ENCODE results near the gene TM4SF1. TPM values are rescaled to one million over a fixed set of nuclear protein-coding genes. Genes with fewer than 3 reads are reported as not detected.

Gene TM4SF1
- total RNA-seq (ENCODE audit: unreplicated experiment) = not detected
- long read RNA-seq = 0 reads

GRCh38 chr3:149377408-149378364 lies at the start of gene TM4SF1:
TM4SF1 (minus strand) TSS chr3:149377649; CDS start chr3:149377547, 102 bp downstream.
- no peak within 1 kb of the TSS for H3K4me3 Mint-ChIP-seq (ENCODE audit: unreplicated experiment)
- no peak for TF ChIP-seq CTCF (IDR thresholded peaks at IDR 0.05; ENCODE audit: partially characterized antibody, unreplicated experiment)
- peaks cover 14% of the 10 kb centered on the region for H3K9me3 Mint-ChIP-seq (ENCODE audit: unreplicated experiment)
- H3K4me1 Mint-ChIP-seq (ENCODE audit: low read depth, unreplicated experiment) = no peaks in the 10 kb centered on the region
- H3K27me3 Mint-ChIP-seq (ENCODE audit: unreplicated experiment) = peaks cover 4% of the 10 kb centered on the region
- DNase-seq = no peak
- peaks cover 7% of the 10 kb centered on the region for H3K36me3 Mint-ChIP-seq (ENCODE audit: unreplicated experiment)
- no peak within 1 kb of the TSS for H3K27ac Mint-ChIP-seq (ENCODE audit: unreplicated experiment)

GRCh38 chr3:149426325-149426724 lies 48.9 kb upstream of the TM4SF1 start:
- Mint-ChIP-seq H3K36me3 (ENCODE audit: unreplicated experiment) (no peaks in the 10 kb centered on the region), H3K4me1 (ENCODE audit: low read depth, unreplicated experiment) (peaks cover 4% of the 10 kb centered on the region), H3K9me3 (ENCODE audit: unreplicated experiment) (no peaks in the 10 kb centered on the region), H3K27ac (ENCODE audit: unreplicated experiment) (no peak overlapping the region), H3K4me3 (ENCODE audit: unreplicated experiment) (no peak overlapping the region), H3K27me3 (ENCODE audit: unreplicated experiment) (no peaks in the 10 kb centered on the region)
- no peak for DNase-seq
- TF ChIP-seq CTCF (IDR thresholded peaks at IDR 0.05; ENCODE audit: partially characterized antibody, unreplicated experiment) = no peak

- Mint-ChIP-seq H3K4me3 (ENCODE audit: unreplicated experiment) (no peak overlapping the region), H3K36me3 (ENCODE audit: unreplicated experiment) (no peaks in the 10 kb centered on the region), H3K4me1 (ENCODE audit: low read depth, unreplicated experiment) (no peaks in the 10 kb centered on the region), H3K27me3 (ENCODE audit: unreplicated experiment) (no peaks in the 10 kb centered on the region), H3K9me3 (ENCODE audit: unreplicated experiment) (no peaks in the 10 kb centered on the region), H3K27ac (ENCODE audit: unreplicated experiment) (no peak overlapping the region)
- no peak for DNase-seq
- no peak for TF ChIP-seq CTCF (IDR thresholded peaks at IDR 0.05; ENCODE audit: partially characterized antibody, unreplicated experiment)
These were observed 47.5 kb upstream of the TM4SF1 start for GRCh38 chr3:149424918-149425317.

GRCh38 chr3:149421764-149422163 lies 44.3 kb upstream of the TM4SF1 start:
- peaks cover 2% of the 10 kb centered on the region for H3K4me1 Mint-ChIP-seq (ENCODE audit: low read depth, unreplicated experiment)
- H3K27ac Mint-ChIP-seq (ENCODE audit: unreplicated experiment) = no peak overlapping the region
- H3K9me3 Mint-ChIP-seq (ENCODE audit: unreplicated experiment) = no peaks in the 10 kb centered on the region
- H3K27me3 Mint-ChIP-seq (ENCODE audit: unreplicated experiment) = no peaks in the 10 kb centered on the region
- no peak for TF ChIP-seq CTCF (IDR thresholded peaks at IDR 0.05; ENCODE audit: partially characterized antibody, unreplicated experiment)
- no peaks in the 10 kb centered on the region for H3K36me3 Mint-ChIP-seq (ENCODE audit: unreplicated experiment)
- no peak overlapping the region for H3K4me3 Mint-ChIP-seq (ENCODE audit: unreplicated experiment)
- no peak for DNase-seq

GRCh38 chr3:149419816-149420215 lies 42.4 kb upstream of the TM4SF1 start:
- H3K27me3 Mint-ChIP-seq (ENCODE audit: unreplicated experiment) = no peaks in the 10 kb centered on the region
- no peak overlapping the region for H3K27ac Mint-ChIP-seq (ENCODE audit: unreplicated experiment)
- H3K9me3 Mint-ChIP-seq (ENCODE audit: unreplicated experiment) = no peaks in the 10 kb centered on the region
- DNase-seq = no peak
- H3K4me1 Mint-ChIP-seq (ENCODE audit: low read depth, unreplicated experiment) = peaks cover 2% of the 10 kb centered on the region
- H3K36me3 Mint-ChIP-seq (ENCODE audit: unreplicated experiment) = no peaks in the 10 kb centered on the region
- H3K4me3 Mint-ChIP-seq (ENCODE audit: unreplicated experiment) = no peak overlapping the region
- no peak for TF ChIP-seq CTCF (IDR thresholded peaks at IDR 0.05; ENCODE audit: partially characterized antibody, unreplicated experiment)

Data from glutamatergic neuron (in vitro differentiated cells).